IPS DF 4.7 (cell line): ENCODE data around the gene ERCC2.

ENCODE experiments used
- DNase-seq: peaks from one replicate; pipeline ENCODE4 v3.0.0-alpha.2; 2013; ENCODE audit warnings: low spot score; ENCODE audit errors: extremely low read depth

The ERCC2 gene

DNA sequence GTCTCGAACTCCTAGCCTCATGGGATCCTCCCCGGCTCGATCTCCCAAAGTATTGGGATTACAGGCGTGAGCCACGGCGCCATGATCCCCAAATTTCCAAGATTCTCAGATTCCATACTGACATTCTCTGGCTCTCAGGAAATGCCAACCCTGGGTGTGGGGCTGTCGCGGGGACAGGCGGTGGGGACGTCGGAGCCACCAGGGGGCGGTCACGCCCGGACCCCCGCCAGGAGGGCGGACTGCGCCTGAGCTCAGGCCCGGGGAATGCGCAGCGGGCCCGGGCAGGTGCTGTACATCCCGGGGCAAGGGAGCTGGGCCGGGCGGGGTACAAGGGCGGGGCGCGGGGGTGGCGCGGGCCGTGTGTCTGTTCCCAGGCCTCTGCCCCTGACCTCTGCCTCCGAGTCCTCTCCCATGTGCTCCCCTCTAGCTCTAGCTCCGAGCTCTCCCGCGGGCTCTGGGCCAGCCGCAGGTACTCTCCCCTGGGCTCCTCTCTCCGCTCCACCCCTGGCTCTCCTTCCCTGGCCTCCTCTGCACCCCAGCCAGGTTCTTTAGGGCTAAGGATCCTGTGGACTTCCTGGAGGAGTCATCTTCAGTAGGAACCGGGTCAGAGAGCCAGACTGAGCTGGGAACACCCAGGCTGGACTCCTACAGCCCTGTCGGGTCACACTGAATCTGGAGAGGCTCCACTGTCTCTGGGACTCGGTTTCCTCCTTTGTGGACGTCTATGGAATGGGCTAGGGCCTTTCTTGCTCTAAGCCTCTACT lies 32.1 kb upstream of the ERCC2 start:
- no peak for DNase-seq

- no peak for DNase-seq
Observed at GRCh38 chr19:45401815-45402214, 31.4 kb upstream of the ERCC2 start.

DNA sequence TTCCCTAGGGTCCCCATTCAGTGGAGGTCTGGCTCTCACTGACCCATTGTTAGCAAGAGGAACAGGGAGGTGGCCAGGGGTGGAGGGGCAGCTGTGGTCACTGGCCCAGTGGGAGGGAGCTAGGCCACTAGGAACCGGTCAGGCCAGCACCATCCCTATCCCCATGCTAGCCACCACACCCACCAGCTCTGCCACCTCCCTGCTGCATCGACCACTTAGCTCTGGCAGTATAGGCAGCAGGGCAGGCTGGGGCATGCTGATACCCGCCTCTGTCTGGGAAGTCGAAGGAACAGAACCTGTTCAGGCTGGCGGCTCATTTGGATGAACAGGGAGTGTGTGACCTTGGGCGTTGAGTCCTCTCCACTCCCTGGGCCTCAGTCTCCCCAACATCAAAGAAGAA lies 29.8 kb upstream of the ERCC2 start:
- DNase-seq: no peak

DNA sequence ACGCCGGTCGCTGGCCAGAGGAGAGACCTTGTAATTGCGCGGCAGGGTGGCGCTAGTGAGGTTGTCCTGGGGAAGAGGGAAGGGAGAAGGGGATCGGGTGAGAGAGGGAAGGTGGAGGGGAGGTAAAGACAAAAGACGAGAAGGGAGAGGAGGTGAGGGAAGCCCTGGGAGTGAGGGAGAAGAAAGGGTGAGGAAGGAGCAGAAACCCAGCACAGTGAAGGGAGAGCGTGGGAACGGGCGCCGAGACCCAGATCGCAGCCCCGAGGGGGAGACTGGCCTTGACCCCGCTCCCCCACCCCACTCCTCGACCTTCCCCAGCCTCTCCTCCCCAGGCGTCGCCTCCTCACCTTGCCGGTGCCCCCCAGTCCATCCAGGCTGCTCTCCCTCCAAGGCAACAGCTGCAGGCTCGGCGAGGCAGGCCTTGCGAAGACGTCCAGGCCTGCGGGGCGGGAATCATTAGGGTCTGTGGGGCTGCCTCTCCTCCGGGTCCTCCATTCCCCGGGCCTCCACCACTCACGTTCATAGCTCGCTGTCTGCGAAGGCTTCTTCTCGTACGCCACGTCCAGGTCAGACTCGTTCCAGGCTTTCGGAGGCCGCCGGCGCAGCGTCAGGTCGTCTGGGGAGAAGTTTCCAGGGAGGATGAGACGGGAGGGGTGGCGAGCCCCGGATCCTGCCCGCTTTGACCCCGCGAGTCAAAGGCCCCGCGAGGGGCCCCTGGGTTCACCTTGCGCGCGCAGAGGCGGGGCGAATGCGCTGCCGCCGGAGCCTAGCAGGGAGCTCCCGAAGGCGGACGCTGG lies 25.6 kb upstream of the ERCC2 start:
- DNase-seq: no peak

DNA sequence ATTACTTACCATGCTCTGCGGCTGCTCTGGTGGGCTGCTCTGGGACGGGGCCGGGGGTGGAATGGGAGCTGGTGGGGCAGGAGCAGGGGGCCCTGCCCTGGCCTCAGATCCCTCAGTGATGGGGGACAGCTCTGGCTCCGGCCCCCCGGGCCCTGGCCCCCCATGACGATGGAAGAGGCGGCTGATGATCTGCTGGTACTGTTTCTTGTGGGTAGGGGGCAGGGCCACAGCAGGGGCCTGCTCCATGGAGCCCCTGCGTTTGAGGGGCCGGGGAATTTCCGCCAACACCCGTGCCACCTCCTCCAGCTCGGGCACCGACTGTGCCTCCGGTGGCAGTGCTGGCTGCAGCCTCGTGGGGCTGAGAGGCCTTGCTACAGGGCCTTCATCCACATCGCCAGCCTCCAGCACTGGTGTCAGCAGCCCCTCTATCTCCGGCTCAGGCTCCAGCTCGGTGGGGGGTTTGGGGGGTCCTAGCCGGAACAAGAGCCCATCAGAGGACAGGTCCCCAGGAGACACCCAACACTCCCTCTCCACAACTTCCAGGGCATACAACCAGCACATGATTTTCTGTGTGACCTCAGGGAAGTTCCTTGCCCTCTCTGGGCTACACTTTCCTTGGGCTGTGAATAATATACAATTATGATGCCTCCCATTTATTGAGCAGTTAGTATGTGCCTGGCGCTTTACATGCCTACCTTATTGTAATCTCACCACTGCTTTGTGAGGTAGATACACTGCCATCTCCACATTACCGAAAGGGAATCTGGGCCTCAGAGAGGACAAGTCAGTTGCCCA lies 21.7 kb upstream of the ERCC2 start:
- no peak for DNase-seq

DNA sequence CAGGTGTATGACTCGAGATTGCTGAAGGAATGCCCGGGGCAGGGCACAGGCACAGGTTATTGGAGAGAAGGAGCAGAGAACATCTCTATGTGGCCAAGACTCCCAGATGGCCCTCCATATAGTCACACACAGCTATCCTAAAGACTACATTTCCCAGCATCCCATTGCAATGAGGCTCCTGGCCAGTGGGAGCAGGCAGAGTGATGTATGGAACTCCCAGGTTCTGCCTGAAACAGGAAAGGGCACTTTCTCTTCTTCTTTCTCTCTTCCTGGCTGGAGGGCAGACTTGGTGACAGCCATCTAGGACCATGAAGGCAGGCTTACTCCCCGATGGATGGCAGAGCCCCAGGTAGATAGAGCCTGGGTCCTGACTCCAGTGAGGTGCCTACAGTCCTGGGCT lies 21.0 kb upstream of the ERCC2 start:
- DNase-seq: no peak

- DNase-seq: no peak
Observed at GRCh38 chr19:45385392-45386221, 15.2 kb upstream of the ERCC2 start.

- no peak for DNase-seq
Observed at GRCh38 chr19:45382426-45382825, 12.1 kb upstream of the ERCC2 start.

DNA sequence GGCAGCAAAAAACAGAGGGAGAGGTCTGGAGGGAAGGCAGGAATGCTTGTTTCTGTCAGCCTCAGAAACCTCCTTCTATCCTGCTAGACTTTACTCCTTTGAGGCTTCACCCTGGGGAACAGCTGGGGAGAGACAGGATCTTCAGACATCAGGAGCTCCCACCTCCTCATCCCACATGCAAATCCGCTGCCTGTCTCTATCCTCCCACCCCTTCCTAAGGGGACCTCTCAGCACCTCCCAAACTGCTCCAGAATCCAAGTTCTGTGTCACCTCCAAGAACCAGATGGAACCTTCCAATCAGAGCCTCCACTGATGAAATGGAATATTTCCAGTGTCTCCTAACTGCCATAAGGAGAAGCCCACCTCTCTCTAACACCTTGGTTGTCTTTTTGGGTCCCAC lies 9.7 kb upstream of the ERCC2 start:
- no peak for DNase-seq

- DNase-seq: peak; percentile 84
Observed at GRCh38 chr19:45376045-45376724, 5.8 kb upstream of the ERCC2 start.

DNA sequence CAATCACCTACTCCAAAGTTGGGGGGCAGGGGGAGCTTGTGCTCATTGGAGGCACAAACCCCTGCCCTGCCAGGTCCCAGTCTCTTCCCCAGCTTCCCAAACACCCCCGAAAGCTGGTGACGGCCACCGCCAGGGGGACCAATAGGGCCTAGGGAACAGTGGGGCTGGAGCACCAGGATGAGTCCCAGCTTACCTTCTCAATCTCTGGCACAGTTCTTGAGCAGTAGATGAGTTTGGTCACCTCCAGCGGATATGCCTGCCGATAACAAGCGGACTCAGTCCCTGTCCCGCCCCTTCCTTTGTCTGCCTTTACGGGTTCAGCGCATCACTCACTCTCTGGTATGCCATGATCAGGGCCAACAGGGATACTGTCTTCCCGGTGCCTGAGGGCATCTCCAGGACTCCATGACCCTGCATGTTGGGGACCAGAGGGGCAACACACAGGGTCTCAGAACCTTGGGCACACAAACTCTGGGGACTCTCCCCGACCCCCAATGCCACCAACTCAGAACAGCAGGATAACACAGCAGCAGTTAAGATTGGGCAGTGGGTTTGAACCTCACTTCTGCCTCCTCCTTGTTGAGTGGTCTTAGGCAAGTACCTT lies 1.5 kb downstream of the ERCC2 start:
- DNase-seq: no peak

DNA sequence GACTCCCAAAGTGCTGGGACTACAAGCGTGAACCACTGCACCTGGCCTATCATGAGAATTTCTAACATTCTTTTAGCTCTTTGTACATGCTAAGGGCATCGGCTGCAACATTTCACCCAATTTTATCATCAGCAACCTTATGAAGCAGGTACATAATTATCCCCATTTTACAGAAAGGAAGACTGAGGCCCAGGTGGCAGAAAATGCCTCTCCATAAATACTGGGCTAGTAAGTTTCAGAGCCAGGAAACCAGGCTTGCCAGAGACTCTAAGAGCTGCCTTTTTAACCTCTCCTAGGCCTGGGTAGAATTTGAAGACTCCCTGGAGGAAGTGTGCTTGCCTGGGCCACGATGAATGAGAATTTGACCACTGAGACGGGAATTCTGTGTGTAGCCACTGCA lies 2.2 kb downstream of the ERCC2 start:
- no peak for DNase-seq

DNA sequence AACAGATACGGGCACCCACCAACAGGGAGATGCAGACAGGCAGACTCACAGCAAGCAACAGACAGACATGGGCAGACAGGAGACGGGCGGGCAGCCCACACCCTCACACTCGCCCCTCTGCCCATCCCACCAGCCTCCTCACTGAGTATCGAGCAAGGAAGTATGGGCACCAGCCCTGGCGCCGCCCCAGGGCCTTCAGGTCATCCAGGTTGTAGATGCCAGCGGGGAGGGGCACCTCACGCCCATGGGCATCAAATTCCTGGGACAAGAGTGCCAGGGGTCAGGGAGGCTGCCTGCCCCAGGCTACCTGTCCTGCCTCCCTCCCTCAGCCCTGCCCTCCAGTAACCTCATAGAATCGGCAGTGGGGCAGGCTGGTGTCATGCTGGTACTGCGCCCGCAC lies 5.7 kb downstream of the ERCC2 start:
- no peak for DNase-seq

DNA sequence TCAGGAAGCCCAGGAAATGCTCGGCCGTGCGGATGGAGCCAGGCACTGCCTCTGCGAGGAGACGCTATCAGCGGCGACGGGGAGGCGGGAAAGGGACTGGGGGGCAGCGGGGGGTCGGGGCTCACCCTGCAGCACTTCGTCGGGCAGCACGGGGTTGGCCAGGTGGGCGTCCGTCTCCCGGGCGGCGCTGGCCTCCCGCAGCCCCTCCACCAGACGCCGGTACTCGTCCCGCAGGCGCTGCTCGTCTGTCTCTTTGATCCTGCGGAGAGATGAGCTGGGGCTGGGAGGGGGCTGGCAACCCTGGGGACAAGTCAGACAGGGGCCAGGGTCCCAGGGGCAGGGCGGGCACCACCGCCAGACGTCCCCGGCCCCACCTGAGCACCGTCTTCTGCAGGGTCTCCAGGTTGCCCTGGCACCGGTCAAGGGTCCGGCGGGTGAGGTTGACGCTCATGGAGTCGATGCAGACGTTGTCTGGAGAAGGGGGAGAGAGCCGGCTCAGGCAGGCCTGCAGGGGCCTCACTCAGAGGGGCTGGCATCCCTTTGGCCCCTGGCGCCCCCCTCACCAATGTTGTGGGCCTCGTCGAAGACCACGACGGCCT lies 6.4 kb downstream of the ERCC2 start:
- DNase-seq: no peak

- DNase-seq: no peak
Observed at GRCh38 chr19:45362291-45362690, 8.1 kb downstream of the ERCC2 start.

- no peak for DNase-seq
Observed at GRCh38 chr19:45361608-45362007, 8.8 kb downstream of the ERCC2 start.

DNA sequence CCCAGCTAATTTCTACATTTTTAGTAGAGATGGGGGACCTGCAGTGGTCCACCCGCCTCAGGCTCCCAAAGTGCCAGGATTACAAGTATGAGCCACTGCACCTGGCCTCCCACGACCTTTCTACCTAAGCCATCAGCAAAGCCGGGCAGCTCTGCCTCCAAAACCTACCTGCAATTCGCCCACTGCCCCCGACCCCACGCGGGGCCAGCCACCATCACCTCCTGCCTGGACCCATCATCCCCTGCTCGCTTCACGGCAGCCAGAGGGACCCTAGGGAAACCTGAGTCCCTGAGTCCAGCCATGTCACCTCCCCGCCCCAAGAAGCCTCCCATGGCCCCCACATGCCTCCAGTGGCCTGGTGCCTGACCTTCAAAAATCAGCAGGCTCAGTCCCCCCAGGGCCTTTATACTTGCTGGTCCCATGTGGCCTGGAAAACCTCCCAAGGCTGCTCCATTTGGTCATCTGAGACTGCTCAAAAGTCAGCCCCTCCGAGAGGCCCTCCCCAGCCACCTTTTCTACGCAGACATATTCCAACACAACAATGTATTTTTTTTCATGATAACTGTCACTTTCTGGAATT lies 12.1 kb downstream of the ERCC2 start:
- DNase-seq: no peak

GRCh38 chr19:45357445-45357783 lies 13.0 kb downstream of the ERCC2 start:
- DNase-seq: no peak

DNA sequence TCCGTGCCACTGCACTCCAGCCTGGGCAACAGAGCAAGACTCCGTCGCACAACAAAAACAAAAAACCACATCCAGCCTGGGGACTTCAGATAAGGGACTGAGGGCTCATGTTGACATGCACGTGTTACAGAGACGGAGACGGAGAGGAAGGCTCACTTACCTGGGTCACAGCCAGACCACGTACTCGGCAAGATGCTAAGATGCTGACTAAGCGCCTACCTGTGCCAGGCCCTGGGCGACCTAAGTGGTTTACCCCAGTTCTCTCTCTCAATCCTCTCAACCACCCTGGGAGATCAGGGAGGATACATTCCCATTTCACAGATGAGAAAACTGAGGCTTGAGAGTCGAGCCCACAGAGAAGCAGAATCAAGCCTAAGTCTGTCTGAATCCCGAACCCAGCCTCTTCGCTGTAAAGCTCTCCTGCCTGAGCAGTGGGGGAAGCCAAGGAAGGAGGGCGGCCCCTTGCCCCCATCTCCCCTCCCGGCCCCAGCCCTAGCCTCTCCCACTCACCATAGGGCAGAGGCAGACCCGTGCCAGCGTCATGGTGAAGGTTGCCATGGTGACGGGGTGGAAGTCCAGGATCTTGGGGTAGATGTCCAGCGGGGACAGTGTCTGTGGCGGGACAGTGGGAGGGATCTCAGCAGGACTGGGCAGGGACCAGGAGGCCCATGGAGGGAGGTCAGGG lies 13.5 kb downstream of the ERCC2 start:
- no peak for DNase-seq
